CD8-positive, alpha-beta memory T cell (primary cell): Measurements from ENCODE around the gene ADAMTS20. TPM values are rescaled to one million over a fixed set of nuclear protein-coding genes. Genes with fewer than 3 reads are reported as not detected.

Experiments used
- CTCF ChIA-PET: fragments of 350-600 bp; sonication (Branson Sonifier 250); formaldehyde crosslinking; loops from one replicate; lab custom pipeline; 2021; ENCODE audit warnings: antibody characterized with exemption; lab: Charles Lee
- POLR2A ChIA-PET: fragments of 350-600 bp; sonication (Branson Sonifier 250); formaldehyde crosslinking; loops from one replicate; lab custom pipeline; 2021; ENCODE audit warnings: antibody characterized with exemption; lab: Charles Lee
- DNase-seq, 5 donors: peaks; one replicate each; pipeline versions ENCODE4 v3.0.0 to v3.0.0-alpha.2; 2020 to 2022; ENCODE audit warnings: mixed read lengths in 1 of 5
- H3K27ac ChIP-seq: one replicate; pipeline ENCODE4 v1.7.0; 2013; ENCODE audit warnings: low read depth, mild to moderate bottlenecking, low read length, moderate library complexity
- H3K27me3 ChIP-seq: 2 replicates; pipeline ENCODE4 v1.7.0; 2013; ENCODE audit warnings: low read length, mild to moderate bottlenecking; ENCODE audit not compliant: insufficient read depth, poor library complexity, severe bottlenecking
- H3K36me3 ChIP-seq: 2 replicates; pipeline ENCODE4 v1.7.0; 2013; ENCODE audit warnings: mild to moderate bottlenecking, low read length, moderate library complexity; ENCODE audit not compliant: insufficient read depth
- H3K4me1 ChIP-seq: 2 replicates; pipeline ENCODE4 v1.7.0; 2013; ENCODE audit warnings: mild to moderate bottlenecking, low read length, moderate library complexity; ENCODE audit not compliant: insufficient read depth
- H3K4me3 ChIP-seq: 2 replicates; pipeline ENCODE4 v1.7.0; 2013; ENCODE audit warnings: mild to moderate bottlenecking, low read length
- H3K9me3 ChIP-seq: 2 replicates; pipeline ENCODE4 v1.7.0; 2013; ENCODE audit warnings: mild to moderate bottlenecking, low read length
- H3K27ac Mint-ChIP-seq, 8 donors: one replicate each; pipeline ENCODE4 v1.8.0; 2020 to 2021; ENCODE audit warnings: mixed read lengths in 8 of 8, mild to moderate bottlenecking in 6 of 8, inconsistent platforms in 3 of 8, moderate library complexity in 3 of 8
- H3K27me3 Mint-ChIP-seq, 2 donors: one replicate each; pipeline ENCODE4 v1.8.0; 2020 to 2021; ENCODE audit warnings: mixed read lengths in 2 of 2, mild to moderate bottlenecking in 1 of 2, moderate library complexity in 1 of 2
- H3K36me3 Mint-ChIP-seq, 3 donors: one replicate each; pipeline ENCODE4 v1.8.0; 2020 to 2021; ENCODE audit warnings: mixed read lengths in 3 of 3, inconsistent platforms in 1 of 3, mild to moderate bottlenecking in 1 of 3
- H3K4me1 Mint-ChIP-seq, 3 donors: one replicate each; pipeline ENCODE4 v1.8.0; 2020 to 2021; ENCODE audit warnings: mixed read lengths in 3 of 3, inconsistent platforms in 1 of 3, mild to moderate bottlenecking in 1 of 3
- H3K4me3 Mint-ChIP-seq, 7 donors: one replicate each; pipeline ENCODE4 v1.8.0; 2020 to 2021; ENCODE audit warnings: mixed read lengths in 7 of 7, mild to moderate bottlenecking in 6 of 7, moderate library complexity in 4 of 7, inconsistent platforms in 2 of 7
- H3K9me3 Mint-ChIP-seq, 5 donors: one replicate each; pipeline ENCODE4 v1.8.0; 2020 to 2022; ENCODE audit warnings: mixed read lengths in 5 of 5, mild to moderate bottlenecking in 3 of 5, moderate library complexity in 2 of 5, inconsistent platforms in 1 of 5
- polyA plus RNA-seq: library from polyadenylated mRNA; unstranded; fragments of 300-500 nt; fragmentation: Illumina TruSeq; gene quantifications from one replicate; pipeline ENCODE4 v1.2.3, GENCODE V29; 2021
- total RNA-seq, 2 experiments: library from RNA; stranded (reverse); gene quantifications; one replicate each; pipeline ENCODE4 v1.2.3, GENCODE V29; 2021

Gene ADAMTS20, protein sequence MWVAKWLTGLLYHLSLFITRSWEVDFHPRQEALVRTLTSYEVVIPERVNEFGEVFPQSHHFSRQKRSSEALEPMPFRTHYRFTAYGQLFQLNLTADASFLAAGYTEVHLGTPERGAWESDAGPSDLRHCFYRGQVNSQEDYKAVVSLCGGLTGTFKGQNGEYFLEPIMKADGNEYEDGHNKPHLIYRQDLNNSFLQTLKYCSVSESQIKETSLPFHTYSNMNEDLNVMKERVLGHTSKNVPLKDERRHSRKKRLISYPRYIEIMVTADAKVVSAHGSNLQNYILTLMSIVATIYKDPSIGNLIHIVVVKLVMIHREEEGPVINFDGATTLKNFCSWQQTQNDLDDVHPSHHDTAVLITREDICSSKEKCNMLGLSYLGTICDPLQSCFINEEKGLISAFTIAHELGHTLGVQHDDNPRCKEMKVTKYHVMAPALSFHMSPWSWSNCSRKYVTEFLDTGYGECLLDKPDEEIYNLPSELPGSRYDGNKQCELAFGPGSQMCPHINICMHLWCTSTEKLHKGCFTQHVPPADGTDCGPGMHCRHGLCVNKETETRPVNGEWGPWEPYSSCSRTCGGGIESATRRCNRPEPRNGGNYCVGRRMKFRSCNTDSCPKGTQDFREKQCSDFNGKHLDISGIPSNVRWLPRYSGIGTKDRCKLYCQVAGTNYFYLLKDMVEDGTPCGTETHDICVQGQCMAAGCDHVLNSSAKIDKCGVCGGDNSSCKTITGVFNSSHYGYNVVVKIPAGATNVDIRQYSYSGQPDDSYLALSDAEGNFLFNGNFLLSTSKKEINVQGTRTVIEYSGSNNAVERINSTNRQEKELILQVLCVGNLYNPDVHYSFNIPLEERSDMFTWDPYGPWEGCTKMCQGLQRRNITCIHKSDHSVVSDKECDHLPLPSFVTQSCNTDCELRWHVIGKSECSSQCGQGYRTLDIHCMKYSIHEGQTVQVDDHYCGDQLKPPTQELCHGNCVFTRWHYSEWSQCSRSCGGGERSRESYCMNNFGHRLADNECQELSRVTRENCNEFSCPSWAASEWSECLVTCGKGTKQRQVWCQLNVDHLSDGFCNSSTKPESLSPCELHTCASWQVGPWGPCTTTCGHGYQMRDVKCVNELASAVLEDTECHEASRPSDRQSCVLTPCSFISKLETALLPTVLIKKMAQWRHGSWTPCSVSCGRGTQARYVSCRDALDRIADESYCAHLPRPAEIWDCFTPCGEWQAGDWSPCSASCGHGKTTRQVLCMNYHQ (N-terminal part only)
- not detected for total RNA-seq
- polyA plus RNA-seq = not detected

GRCh38 chr12:43551971-43552559 is at the start of gene ADAMTS20:
Gene ADAMTS20 (minus strand): TSS chr12:43552203. CDS start chr12:43551921, 282 bp downstream.
- no peak for DNase-seq
- Histone ChIP-seq H3K4me3 (no peak within 1 kb of the TSS), H3K27me3 (no peaks in the 10 kb centered on the region), H3K9me3 (no peaks in the 10 kb centered on the region), H3K4me1 (no peaks in the 10 kb centered on the region), H3K36me3 (no peaks in the 10 kb centered on the region), H3K27ac (no peak within 1 kb of the TSS)
- H3K27me3 Mint-ChIP-seq = peaks cover 19 to 28% of the 10 kb centered on the region in 2 donors
- ChIA-PET POLR2A (no interaction called here), CTCF (interaction anchor here (1.0 kb wide), 1 partner anchor 8 kb away, joined by 3 read pairs; no protein-coding TSS in a partner anchor)
- H3K36me3 Mint-ChIP-seq = peaks cover 0 to 1% (median 0%) of the 10 kb centered on the region in 3 donors
- peak within 1 kb of the TSS in 1 of 7 donors; percentile 16 for H3K4me3 Mint-ChIP-seq
- no peak within 1 kb of the TSS for H3K27ac Mint-ChIP-seq
- no peaks in the 10 kb centered on the region for H3K4me1 Mint-ChIP-seq
- peaks cover 20 to 34% (median 23%) of the 10 kb centered on the region in 5 donors for H3K9me3 Mint-ChIP-seq

GRCh38 chr12:43599708-43600107 is 47.7 kb upstream of the ADAMTS20 start:
- Histone ChIP-seq H3K9me3 (no peaks in the 10 kb centered on the region), H3K27ac (no peak overlapping the region), H3K4me1 (no peaks in the 10 kb centered on the region), H3K4me3 (no peak overlapping the region), H3K36me3 (no peaks in the 10 kb centered on the region), H3K27me3 (no peaks in the 10 kb centered on the region)
- Mint-ChIP-seq H3K27me3 (peaks cover 0 to 1% of the 10 kb centered on the region in 2 donors), H3K9me3 (no peaks in the 10 kb centered on the region), H3K27ac (no peak overlapping the region), H3K36me3 (no peaks in the 10 kb centered on the region), H3K4me3 (no peak overlapping the region), H3K4me1 (no peaks in the 10 kb centered on the region)
- ChIA-PET POLR2A (no interaction called here), CTCF (no interaction called here)
- DNase-seq = no peak

- Mint-ChIP-seq H3K27ac (no peak overlapping the region), H3K27me3 (peaks cover 0 to 1% of the 10 kb centered on the region in 2 donors), H3K4me3 (no peak overlapping the region), H3K9me3 (no peaks in the 10 kb centered on the region), H3K4me1 (no peaks in the 10 kb centered on the region), H3K36me3 (no peaks in the 10 kb centered on the region)
- CTCF ChIA-PET = no interaction called here
- no peaks in the 10 kb centered on the region for H3K9me3 ChIP-seq
- H3K4me3 ChIP-seq = no peak overlapping the region
- H3K27ac ChIP-seq = no peak overlapping the region
- no peak for DNase-seq
- no peaks in the 10 kb centered on the region for H3K36me3 ChIP-seq
- no peaks in the 10 kb centered on the region for H3K27me3 ChIP-seq
- POLR2A ChIA-PET = no interaction called here
- no peaks in the 10 kb centered on the region for H3K4me1 ChIP-seq
Measured at GRCh38 chr12:43599066-43599465, 47.1 kb upstream of the ADAMTS20 start.

GRCh38 chr12:43590307-43590706 is 38.3 kb upstream of the ADAMTS20 start:
- H3K27me3 ChIP-seq = no peaks in the 10 kb centered on the region
- DNase-seq = no peak
- H3K9me3 ChIP-seq = no peaks in the 10 kb centered on the region
- H3K36me3 ChIP-seq = no peaks in the 10 kb centered on the region
- Mint-ChIP-seq H3K27ac (no peak overlapping the region), H3K4me1 (no peaks in the 10 kb centered on the region), H3K36me3 (no peaks in the 10 kb centered on the region), H3K4me3 (no peak overlapping the region), H3K27me3 (no peaks in the 10 kb centered on the region), H3K9me3 (peaks cover 0 to 1% (median 0%) of the 10 kb centered on the region in 5 donors)
- no peak overlapping the region for H3K4me3 ChIP-seq
- ChIA-PET CTCF (no interaction called here), POLR2A (no interaction called here)
- no peaks in the 10 kb centered on the region for H3K4me1 ChIP-seq
- H3K27ac ChIP-seq = no peak overlapping the region

DNA sequence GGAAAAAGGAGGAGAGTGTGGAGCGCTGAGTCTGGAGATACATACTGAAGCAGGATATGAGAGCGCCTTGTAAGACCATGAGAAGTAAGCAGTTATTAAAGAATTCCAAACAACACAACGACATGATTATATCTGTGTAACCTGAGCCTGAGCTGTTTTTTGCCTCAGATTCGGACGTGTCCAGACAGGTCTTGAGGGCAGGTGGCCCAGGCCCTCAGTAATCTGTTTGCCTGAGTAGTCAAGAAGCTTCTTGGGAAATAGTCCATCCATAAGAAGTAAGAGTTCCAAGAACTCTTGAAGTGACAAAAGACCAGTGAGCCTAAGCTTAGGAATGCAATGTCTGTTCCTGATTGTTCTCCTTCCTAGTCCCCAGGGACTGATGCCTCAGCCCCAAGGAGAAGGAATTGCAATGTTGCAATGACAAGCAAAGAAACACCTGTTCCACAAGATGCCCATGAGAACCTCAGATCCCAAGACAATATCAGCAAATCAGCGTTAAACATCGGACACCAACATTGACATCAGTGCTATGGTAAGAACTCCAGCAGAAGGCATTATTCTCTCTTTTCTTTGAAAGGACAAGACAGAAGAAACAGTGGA is 34.7 kb upstream of the ADAMTS20 start:
- H3K27ac ChIP-seq = no peak overlapping the region
- Mint-ChIP-seq H3K4me3 (no peak overlapping the region), H3K36me3 (no peaks in the 10 kb centered on the region), H3K27me3 (no peaks in the 10 kb centered on the region), H3K9me3 (peaks cover 0 to 2% (median 0%) of the 10 kb centered on the region in 5 donors), H3K4me1 (no peaks in the 10 kb centered on the region), H3K27ac (no peak overlapping the region)
- H3K9me3 ChIP-seq = no peaks in the 10 kb centered on the region
- CTCF ChIA-PET = no interaction called here
- DNase-seq = no peak
- POLR2A ChIA-PET = no interaction called here
- no peaks in the 10 kb centered on the region for H3K4me1 ChIP-seq
- H3K27me3 ChIP-seq = no peaks in the 10 kb centered on the region
- H3K4me3 ChIP-seq = no peak overlapping the region
- no peaks in the 10 kb centered on the region for H3K36me3 ChIP-seq

DNA sequence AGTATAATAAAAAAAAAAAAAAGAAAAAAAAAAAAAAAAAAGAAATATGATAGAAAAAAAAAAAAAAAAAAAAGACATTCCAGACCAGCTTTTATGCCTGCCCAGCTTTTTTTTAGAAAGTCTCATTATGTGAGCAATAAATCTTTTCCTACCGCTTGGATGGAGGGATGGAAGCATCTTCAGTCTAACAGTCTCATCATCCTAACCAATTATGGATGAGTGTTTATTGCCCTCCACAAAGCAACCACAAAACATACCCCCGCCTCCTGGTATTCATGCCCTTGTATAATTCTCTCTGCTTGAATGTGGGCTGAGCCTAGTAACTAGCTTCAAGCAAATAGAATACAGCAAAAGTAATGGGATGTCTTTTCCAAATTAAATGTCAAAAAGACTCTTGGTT is 33.7 kb upstream of the ADAMTS20 start:
- H3K4me1 Mint-ChIP-seq = no peaks in the 10 kb centered on the region
- Histone ChIP-seq H3K27me3 (no peaks in the 10 kb centered on the region), H3K4me1 (no peaks in the 10 kb centered on the region), H3K27ac (no peak overlapping the region), H3K36me3 (no peaks in the 10 kb centered on the region), H3K9me3 (no peaks in the 10 kb centered on the region), H3K4me3 (no peak overlapping the region)
- no peak overlapping the region for H3K27ac Mint-ChIP-seq
- CTCF ChIA-PET = no interaction called here
- POLR2A ChIA-PET = no interaction called here
- peaks cover 0 to 2% (median 1%) of the 10 kb centered on the region in 5 donors for H3K9me3 Mint-ChIP-seq
- no peak overlapping the region for H3K4me3 Mint-ChIP-seq
- H3K36me3 Mint-ChIP-seq = no peaks in the 10 kb centered on the region
- DNase-seq = no peak
- H3K27me3 Mint-ChIP-seq = no peaks in the 10 kb centered on the region

GRCh38 chr12:43580601-43581000 is 28.6 kb upstream of the ADAMTS20 start:
- H3K4me3 ChIP-seq = no peak overlapping the region
- no peaks in the 10 kb centered on the region for H3K27me3 ChIP-seq
- H3K27ac Mint-ChIP-seq = no peak overlapping the region
- H3K9me3 Mint-ChIP-seq = peaks cover 0 to 4% (median 0%) of the 10 kb centered on the region in 5 donors
- no peak for DNase-seq
- no peaks in the 10 kb centered on the region for H3K4me1 Mint-ChIP-seq
- H3K4me1 ChIP-seq = no peaks in the 10 kb centered on the region
- no peaks in the 10 kb centered on the region for H3K27me3 Mint-ChIP-seq
- POLR2A ChIA-PET = no interaction called here
- CTCF ChIA-PET = no interaction called here
- H3K36me3 Mint-ChIP-seq = no peaks in the 10 kb centered on the region
- no peaks in the 10 kb centered on the region for H3K36me3 ChIP-seq
- H3K4me3 Mint-ChIP-seq = no peak overlapping the region
- no peak overlapping the region for H3K27ac ChIP-seq
- no peaks in the 10 kb centered on the region for H3K9me3 ChIP-seq
